ENCODE data around the gene LGR5.

The LGR5 gene

DNA sequence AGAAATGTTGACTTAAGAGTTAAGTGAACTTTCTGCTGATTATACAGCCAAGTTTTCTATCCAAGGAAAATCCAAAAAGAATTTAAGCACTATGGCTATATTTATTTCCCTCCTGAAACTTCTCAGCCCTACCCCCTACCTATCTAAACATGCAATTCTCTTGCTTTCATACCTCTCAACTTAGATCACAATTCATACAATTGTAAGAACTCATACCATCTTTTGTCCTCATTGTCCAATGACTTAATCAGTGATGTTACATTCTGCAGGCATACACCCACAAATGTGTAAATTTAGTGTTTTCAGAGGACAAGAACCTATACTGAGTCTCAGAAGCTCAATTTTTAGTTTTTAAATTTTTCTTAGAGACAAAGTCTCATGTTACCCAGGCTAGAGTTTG is 161.9 kb downstream of the LGR5 start:
- no peak for DNase-seq

DNA sequence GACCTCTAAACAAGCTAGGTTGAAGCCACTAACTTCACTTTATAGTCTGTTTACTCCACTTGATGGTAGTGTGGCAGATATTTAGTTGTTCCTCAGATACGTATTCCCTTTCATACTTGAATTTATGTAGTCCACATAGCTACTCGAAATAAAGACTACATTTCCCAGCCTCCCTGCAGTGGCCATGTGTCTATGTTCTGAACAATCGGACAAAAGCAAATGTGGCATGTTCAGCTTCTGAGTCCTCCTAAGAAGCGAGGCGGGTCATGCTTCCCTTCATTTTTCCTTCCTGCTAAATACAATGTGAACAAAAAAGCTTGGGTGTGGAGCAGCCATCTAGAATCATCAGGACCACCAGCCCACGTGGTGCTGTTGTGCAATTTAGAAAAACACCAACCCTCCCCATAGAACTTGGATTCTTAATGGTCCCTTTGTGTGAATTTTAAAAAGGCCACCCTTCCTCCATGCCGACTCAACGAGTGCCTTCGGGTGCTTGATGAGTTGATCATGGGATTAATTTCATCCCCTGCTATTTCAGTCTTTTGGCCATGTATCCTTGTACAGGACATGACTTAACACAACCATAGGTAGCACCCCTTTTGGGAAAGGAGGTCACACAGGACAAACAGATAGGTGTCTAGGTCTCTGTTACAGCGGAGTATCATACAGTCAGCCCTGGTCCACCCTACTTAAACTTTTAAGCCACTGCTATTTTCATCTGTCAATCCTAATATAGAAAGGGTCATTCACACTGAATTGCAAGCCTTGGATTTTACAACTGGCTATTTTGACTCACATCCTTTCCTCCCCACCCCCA is 163.4 kb downstream of the LGR5 start:
- DNase-seq = no peak

DNA sequence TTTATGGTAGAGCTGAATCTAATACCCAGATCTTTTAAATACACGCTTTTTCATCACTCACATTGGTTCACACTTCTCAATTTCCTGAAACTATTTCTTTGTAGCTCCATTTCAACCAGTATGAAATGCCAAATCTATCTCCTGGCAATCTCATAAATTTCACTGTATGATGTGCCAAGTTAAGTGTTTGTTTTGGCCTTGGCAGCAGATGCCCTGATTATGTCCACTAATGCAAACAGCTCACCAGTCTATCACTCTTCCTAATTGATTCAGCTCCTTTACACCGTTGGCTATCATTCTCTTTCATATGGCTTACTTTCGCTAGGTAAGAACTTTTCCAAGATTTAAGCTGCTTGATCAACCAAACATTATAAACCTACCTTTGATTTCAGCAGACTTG is 165.4 kb downstream of the LGR5 start:
- no peak for DNase-seq

DNA sequence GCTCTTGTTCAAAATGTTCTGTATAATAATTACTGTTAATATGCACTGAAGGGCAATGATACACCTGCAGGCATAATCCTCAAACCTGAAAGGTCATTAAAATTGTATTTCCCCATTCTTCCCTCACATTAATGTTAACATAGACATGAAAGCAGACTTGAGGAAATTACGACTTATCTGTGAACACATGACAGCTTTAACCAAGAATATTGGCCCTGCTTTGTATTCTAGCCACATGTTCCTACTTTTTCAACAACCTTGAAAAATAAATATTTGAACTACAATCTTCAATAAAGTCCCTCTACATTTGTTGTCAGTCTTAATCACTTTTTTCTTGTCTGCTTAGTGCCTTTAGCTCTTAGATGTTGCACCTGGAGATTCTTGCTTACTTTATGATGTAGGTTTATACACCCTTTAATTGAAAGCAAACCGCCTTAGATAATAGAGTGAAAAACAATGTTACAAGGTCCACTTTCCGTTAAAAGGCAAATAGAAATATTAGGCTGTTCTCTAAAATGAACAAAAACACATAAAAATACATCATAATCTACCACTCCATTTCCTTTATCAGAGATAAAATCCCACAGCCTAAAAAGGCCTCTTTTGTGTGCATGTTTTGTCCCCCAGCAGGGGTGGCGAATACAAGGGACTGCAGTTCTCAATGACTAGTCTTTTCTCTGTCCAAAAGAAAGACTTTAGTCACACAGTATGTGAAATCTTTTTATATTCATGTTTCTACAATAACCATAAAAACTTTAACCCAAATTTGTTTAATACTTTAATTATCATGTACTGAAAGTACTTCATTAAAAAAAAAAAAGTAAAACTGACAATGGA is 168.1 kb downstream of the LGR5 start:
- DNase-seq = no peak

DNA sequence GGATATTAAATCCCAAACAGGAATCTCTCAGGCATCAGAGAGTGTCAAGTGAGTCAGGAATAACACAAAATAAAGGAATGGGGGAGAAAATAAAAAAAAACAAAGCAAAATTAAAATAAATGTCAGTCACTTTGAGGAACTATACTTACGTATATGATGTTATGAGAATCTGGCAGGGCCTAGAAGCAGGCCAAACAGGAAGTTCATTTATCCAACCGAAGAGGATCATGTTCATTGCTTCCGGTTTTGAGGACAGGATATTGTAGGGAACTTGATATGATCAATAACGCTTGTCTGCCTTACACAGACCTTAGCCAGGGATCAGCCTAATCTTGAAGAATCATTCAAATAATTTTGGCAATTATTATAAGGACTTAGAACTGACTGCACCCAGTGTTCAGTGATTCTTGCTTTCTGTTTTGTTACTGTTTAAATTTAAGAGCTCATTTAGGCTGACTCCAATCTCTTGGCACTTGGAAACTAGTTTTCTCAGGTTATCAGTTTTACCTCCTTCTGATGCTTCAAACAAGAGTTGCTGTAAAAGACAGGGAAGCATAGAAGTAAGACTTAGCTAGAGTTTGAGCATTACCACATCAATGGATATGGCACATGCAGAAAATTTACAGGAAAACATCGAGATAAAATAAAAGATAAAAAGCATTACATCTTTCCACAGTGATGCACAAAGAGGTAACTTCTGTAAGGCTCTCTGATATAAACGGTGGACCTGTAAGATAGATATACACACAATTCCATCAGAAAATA is 170.6 kb downstream of the LGR5 start:
- DNase-seq = no peak

DNA sequence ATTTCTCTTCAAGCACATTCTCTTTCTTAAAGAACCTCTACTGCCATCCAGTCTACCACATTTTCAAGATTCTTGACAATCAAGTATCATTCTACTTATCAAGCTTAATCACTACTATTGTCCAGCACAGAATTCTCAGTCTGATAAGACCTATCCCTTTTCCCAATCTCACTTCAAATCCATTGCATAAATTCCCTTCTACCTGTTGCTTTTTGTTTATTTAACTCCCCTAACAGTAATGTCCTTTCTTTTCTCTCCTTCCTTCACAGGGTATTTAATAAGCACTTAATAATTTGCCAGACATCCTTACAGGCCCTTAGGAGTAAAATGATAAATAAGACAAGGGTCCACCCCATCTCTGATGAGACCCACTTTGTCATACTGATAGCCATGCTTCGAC is 182.3 kb downstream of the LGR5 start:
- no peak for DNase-seq

DNA sequence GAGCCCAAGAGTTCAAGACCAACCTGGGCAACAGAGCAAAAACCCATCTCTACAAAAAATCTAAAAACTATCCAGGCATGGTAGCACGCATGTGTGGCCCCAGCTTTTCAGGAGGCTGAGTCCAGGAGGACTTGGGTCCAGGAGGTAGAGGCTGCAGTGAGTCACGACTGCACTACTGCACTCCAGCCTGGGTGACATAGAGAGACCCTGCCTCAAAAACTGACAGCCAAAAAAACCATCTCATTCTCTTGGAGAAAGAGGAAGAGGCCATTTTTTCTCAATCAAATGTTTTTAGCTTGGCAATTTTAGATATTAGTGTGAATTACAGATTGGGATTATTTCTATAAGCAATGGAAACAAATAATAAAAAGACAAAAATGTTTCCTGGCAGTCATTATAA is 185.9 kb downstream of the LGR5 start:
- no peak for DNase-seq

DNA sequence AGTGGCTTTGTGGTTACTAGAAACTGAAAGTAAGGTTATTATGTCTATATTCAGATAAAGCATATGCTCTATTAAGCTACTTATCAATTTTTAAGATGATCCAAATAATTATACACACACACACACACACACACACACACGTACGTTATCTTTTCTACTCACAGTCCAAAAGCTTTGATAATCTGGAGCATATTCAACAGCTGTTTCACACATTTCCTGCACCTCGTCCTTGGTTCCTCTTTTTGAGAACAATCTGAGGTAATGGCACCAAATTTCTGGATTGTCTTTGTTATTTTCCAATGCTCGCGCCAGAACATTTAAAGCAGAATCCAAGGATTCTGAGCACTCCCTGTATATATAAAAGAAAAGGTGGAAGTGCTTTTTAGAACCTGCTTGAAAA is 186.5 kb downstream of the LGR5 start:
- DNase-seq = no peak

DNA sequence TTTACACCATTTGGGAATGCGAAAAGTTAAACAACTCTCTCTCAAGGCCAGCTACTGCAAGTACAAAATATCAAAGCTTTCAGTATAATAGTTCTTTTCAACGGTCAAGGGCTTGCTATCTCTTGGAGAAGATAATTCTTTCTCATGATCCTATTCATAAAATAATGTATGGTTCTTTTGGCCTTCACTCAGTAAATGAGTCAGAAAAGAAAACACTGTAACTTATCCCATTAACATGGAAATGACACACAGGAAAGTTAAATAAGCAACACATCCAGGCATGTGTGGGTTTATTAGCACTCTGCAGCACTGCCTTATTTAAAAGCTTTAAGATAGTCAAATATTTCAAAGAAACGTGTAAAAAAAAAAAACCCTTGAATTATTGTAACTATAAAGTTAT is 187.2 kb downstream of the LGR5 start:
- no peak for DNase-seq

DNA sequence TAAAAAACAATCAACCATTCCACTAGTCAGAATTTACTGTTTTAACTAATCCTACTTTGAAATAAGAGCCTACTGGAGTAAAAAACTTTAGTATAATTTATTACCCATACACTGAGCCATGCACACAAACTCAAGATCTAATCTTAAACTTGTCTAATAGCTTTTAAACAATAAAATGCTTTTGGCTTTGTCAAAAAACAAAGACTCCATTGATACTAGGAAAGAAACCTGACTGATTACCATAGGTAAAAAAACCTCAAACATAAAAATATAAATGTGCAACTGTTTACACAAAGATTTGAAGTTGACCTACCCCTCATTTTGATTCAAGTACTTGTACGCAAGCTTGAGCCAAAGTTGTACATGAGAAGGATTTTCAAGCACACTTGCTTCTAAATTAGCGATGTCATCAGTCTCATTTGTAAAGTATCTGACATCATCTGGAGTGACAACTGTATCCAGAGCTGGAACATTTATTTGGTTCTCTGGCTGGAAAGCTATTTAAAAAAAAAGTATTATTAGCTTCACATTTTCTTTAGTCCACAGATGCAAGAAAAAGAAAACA is 187.9 kb downstream of the LGR5 start:
- DNase-seq = no peak

Data from activated CD8-positive, alpha-beta memory T cell treated with anti-CD3 and anti-CD28 coated beads, Interleukin-2, amount 50 U/mL, for 4 hours (primary cell).